Measurements from ENCODE around the gene KCTD15.

DNA sequence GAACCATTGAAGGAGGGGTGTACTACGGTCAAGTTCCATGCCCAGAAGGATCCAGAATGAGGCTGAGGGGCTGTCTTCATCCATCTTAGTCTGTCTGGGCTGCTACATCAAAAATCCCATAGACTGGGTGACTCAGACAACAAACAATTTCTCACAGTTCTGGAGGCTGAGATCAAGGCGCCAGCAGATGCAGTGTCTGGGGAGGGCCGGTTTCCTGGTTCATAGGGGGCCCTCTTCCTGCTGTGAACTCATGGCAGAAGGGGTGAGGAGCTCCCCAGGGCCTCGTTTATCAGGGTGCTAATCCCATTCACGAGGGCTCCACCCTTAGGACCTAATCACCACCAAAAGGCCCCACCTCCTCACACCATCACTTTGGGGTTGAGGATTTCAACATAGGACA is 14.7 kb upstream of the KCTD15 start:
- TF ChIP-seq, protein P1, sequence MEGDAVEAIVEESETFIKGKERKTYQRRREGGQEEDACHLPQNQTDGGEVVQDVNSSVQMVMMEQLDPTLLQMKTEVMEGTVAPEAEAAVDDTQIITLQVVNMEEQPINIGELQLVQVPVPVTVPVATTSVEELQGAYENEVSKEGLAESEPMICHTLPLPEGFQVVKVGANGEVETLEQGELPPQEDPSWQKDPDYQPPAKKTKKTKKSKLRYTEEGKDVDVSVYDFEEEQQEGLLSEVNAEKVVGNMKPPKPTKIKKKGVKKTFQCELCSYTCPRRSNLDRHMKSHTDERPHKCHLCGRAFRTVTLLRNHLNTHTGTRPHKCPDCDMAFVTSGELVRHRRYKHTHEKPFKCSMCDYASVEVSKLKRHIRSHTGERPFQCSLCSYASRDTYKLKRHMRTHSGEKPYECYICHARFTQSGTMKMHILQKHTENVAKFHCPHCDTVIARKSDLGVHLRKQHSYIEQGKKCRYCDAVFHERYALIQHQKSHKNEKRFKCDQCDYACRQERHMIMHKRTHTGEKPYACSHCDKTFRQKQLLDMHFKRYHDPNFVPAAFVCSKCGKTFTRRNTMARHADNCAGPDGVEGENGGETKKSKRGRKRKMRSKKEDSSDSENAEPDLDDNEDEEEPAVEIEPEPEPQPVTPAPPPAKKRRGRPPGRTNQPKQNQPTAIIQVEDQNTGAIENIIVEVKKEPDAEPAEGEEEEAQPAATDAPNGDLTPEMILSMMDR (IDR thresholded peaks at IDR 0.05): no peak
- no peak for TF ChIP-seq POLR2A (IDR thresholded peaks at IDR 0.05)
